Measurements from ENCODE around the gene HOXA3. TPM values are rescaled to one million over a fixed set of nuclear protein-coding genes. Genes with fewer than 3 reads are reported as not detected.

HOXA3 gene
- total and polyA plus RNA-seq, 10 of the 15 experiments (the other 5 are each of a cell fraction or from before 2014, with no cell fraction given), result 0.05 TPM; not detected in 9

GRCh38 chr7:27143023-27143949, 9.1 kb downstream of the HOXA3 start, which contains the start of gene HOXA5:
Gene HOXA5 (minus strand): TSS chr7:27143681. CDS start chr7:27143607, 74 bp downstream.
- H3K4me2 ChIP-seq (ENCODE audit: control insufficient read depth, insufficient read depth), result peak within 1 kb of the TSS; percentile 59
- H3K27ac ChIP-seq (ENCODE audit: control insufficient read depth, insufficient read depth), result no peak within 1 kb of the TSS
- ChIA-PET CTCF (no interaction called here), SMC1A (ENCODE audit: uncharacterized antibody, unreplicated experiment) (no interaction called here), RAD21 (ENCODE audit: unreplicated experiment) (no interaction called here), POLR2A (no interaction called here)
- no peak for DNase-seq (ENCODE audit: low read depth, low spot score)
- no peak for FAIRE-seq
- in situ Hi-C loops (cut with MboI) (no loop called here), intact Hi-C loops (cut with micrococcal nuclease; ENCODE audit: unreplicated experiment) (no loop called here)
- peaks cover 8 to 11% of the 10 kb centered on the region in 2 experiments; a peak in 3 of 4 replicates for H3K27me3 ChIP-seq (replicated peaks in 1 of 2; ENCODE audit: control insufficient read depth in 2 of 2, insufficient read depth in 2 of 2, low read length in 1 of 2)
- 41% methylated on average over 66 of the region's 86 CpGs for WGBS (ENCODE audit: insufficient coverage, insufficient replicate concordance, low lambda C conversion rate, missing lambda C conversion rate)
- H3K4me3 ChIP-seq, result no peak within 1 kb of the TSS
- H3K36me3 ChIP-seq (ENCODE audit: control insufficient read depth in 2 of 2, insufficient read depth in 2 of 2, low read length in 1 of 2), result no peaks in the 10 kb centered on the region
- H3K9me3 ChIP-seq (replicated peaks; ENCODE audit: control insufficient read depth, insufficient read depth, low read length), result no peaks in the 10 kb centered on the region; the same call in 2 of the 3 replicates
- peak; percentile 40 to 68; a peak in 2 of 4 replicates for TF ChIP-seq SRF (IDR thresholded peaks at IDR 0.05; ENCODE audit: low read depth in 2 of 2, low read length in 2 of 2)
- TF ChIP-seq RAD21 (IDR thresholded peaks at IDR 0.05; ENCODE audit: insufficient read depth, low read depth, low read length), result peak; percentile 45
- no peak for TF ChIP-seq NR2F1 (conservative IDR thresholded peaks at IDR 0.05)
- TF ChIP-seq CTCF (IDR thresholded peaks at IDR 0.05 in 2 of 3, conservative IDR thresholded peaks at IDR 0.05 in 1 of 3; ENCODE audit: control insufficient read depth in 2 of 3, extremely low read depth in 1 of 3, insufficient read depth in 1 of 3, low read depth in 3 of 3, low read length in 3 of 3), result 0 out of 6 replicates have a peak, but pooled peaks of 1 of the 3 experiments have one; percentile 30
- TF ChIP-seq FOXM1 (IDR thresholded peaks at IDR 0.05; ENCODE audit: low read depth, low read length), result no peak
- H3K9ac ChIP-seq (ENCODE audit: control insufficient read depth, insufficient read depth, low read length), result no peak within 1 kb of the TSS
- no peaks in the 10 kb centered on the region for H4K20me1 ChIP-seq (ENCODE audit: control insufficient read depth, insufficient read depth)
- no peak for ATAC-seq
- no peaks in the 10 kb centered on the region for H3K79me2 ChIP-seq (ENCODE audit: control insufficient read depth, insufficient read depth, low read length)
- no peaks in the 10 kb centered on the region for H3K4me1 ChIP-seq (ENCODE audit: control insufficient read depth, insufficient read depth, low read length)
- no TSS peak for BruUV-seq (replicated peaks)
- H2AFZ ChIP-seq (ENCODE audit: control insufficient read depth, low read depth, low read length), result no peak within 1 kb of the TSS

Data from GM12878 (cell line).